Measurements from ENCODE around the gene ACER3. TPM values are rescaled to one million over a fixed set of nuclear protein-coding genes. Genes with fewer than 3 reads are reported as not detected.

Gene ACER3
- total RNA-seq, 1 experiment from 2014 or later = 13.9 TPM

GRCh38 chr11:76830639-76831327 lies 29.9 kb upstream of the ACER3 start:
- Histone ChIP-seq H3K36me3 (no peaks in the 10 kb centered on the region), H3K27me3 (replicated peaks) (no peaks in the 10 kb centered on the region), H3K4me3 (no peak overlapping the region), H3K27ac (no peak overlapping the region), H3K4me1 (replicated peaks) (no peaks in the 10 kb centered on the region), H3K9me3 (replicated peaks) (no peaks in the 10 kb centered on the region)
- DNase-seq (ENCODE audit: low read depth in 1 of 2, low spot score in 2 of 2) = no peak

- Histone ChIP-seq H3K36me3 (no peaks in the 10 kb centered on the region), H3K27me3 (replicated peaks) (no peaks in the 10 kb centered on the region), H3K4me1 (replicated peaks) (no peaks in the 10 kb centered on the region), H3K4me3 (no peak overlapping the region), H3K27ac (no peak overlapping the region), H3K9me3 (replicated peaks) (no peaks in the 10 kb centered on the region)
- no peak for DNase-seq (ENCODE audit: low read depth in 1 of 2, low spot score in 2 of 2)
Measured at GRCh38 chr11:76831686-76832310, 28.9 kb upstream of the ACER3 start.

- DNase-seq (ENCODE audit: low read depth in 1 of 2, low spot score in 2 of 2) = no peak
- H3K4me1 ChIP-seq (replicated peaks) = no peaks in the 10 kb centered on the region
Measured at GRCh38 chr11:76832361-76832760, 28.4 kb upstream of the ACER3 start.

GRCh38 chr11:76834151-76834550 lies 26.6 kb upstream of the ACER3 start:
- no peaks in the 10 kb centered on the region for H3K4me1 ChIP-seq (replicated peaks)
- H3K27me3 ChIP-seq (replicated peaks) = no peaks in the 10 kb centered on the region
- H3K36me3 ChIP-seq = no peaks in the 10 kb centered on the region
- H3K4me3 ChIP-seq = no peak overlapping the region
- no peak for DNase-seq (ENCODE audit: low read depth in 1 of 2, low spot score in 2 of 2)
- no peaks in the 10 kb centered on the region for H3K9me3 ChIP-seq (replicated peaks)
- no peak overlapping the region for H3K27ac ChIP-seq

More at GRCh38 chr11:76832361-76832760, 28.4 kb upstream of the ACER3 start:
- H3K9me3 ChIP-seq (replicated peaks) = no peaks in the 10 kb centered on the region
- H3K4me3 ChIP-seq = no peak overlapping the region
- no peaks in the 10 kb centered on the region for H3K27me3 ChIP-seq (replicated peaks)
- H3K36me3 ChIP-seq = no peaks in the 10 kb centered on the region
- no peak overlapping the region for H3K27ac ChIP-seq

GRCh38 chr11:76835036-76835435 lies 25.7 kb upstream of the ACER3 start:
- H3K4me3 ChIP-seq = no peak overlapping the region
- no peak overlapping the region for H3K27ac ChIP-seq
- no peaks in the 10 kb centered on the region for H3K27me3 ChIP-seq (replicated peaks)
- no peaks in the 10 kb centered on the region for H3K36me3 ChIP-seq
- no peaks in the 10 kb centered on the region for H3K4me1 ChIP-seq (replicated peaks)
- no peak for DNase-seq (ENCODE audit: low read depth in 1 of 2, low spot score in 2 of 2)
- H3K9me3 ChIP-seq (replicated peaks) = no peaks in the 10 kb centered on the region

- DNase-seq (ENCODE audit: low read depth in 1 of 2, low spot score in 2 of 2) = peak in 1 of 2 experiments; percentile 4
- no peak overlapping the region for H3K4me3 ChIP-seq
- H3K36me3 ChIP-seq = no peaks in the 10 kb centered on the region
- no peaks in the 10 kb centered on the region for H3K27me3 ChIP-seq (replicated peaks)
- no peak overlapping the region for H3K27ac ChIP-seq
- no peaks in the 10 kb centered on the region for H3K4me1 ChIP-seq (replicated peaks)
- H3K9me3 ChIP-seq (replicated peaks) = no peaks in the 10 kb centered on the region
Measured at GRCh38 chr11:76835928-76836612, 24.6 kb upstream of the ACER3 start.

GRCh38 chr11:76836613-76837291 lies 24.0 kb upstream of the ACER3 start:
- no peaks in the 10 kb centered on the region for H3K9me3 ChIP-seq (replicated peaks)
- H3K27ac ChIP-seq = no peak overlapping the region
- DNase-seq (ENCODE audit: low read depth in 1 of 2, low spot score in 2 of 2) = no peak
- no peaks in the 10 kb centered on the region for H3K4me1 ChIP-seq (replicated peaks)
- H3K36me3 ChIP-seq = no peaks in the 10 kb centered on the region
- H3K4me3 ChIP-seq = no peak overlapping the region
- no peaks in the 10 kb centered on the region for H3K27me3 ChIP-seq (replicated peaks)

GRCh38 chr11:76837696-76838677 lies 22.7 kb upstream of the ACER3 start:
- no peak for DNase-seq (ENCODE audit: low read depth in 1 of 2, low spot score in 2 of 2)
- Histone ChIP-seq H3K27ac (no peak overlapping the region), H3K4me3 (no peak overlapping the region)

GRCh38 chr11:76838678-76839068 lies 22.0 kb upstream of the ACER3 start:
- H3K4me1 ChIP-seq (replicated peaks) = no peaks in the 10 kb centered on the region
- H3K4me3 ChIP-seq = no peak overlapping the region
- H3K36me3 ChIP-seq = no peaks in the 10 kb centered on the region
- H3K27me3 ChIP-seq (replicated peaks) = no peaks in the 10 kb centered on the region
- no peak overlapping the region for H3K27ac ChIP-seq
- H3K9me3 ChIP-seq (replicated peaks) = no peaks in the 10 kb centered on the region
- DNase-seq (ENCODE audit: low read depth in 1 of 2, low spot score in 2 of 2) = no peak

More at GRCh38 chr11:76837696-76838677, 22.7 kb upstream of the ACER3 start:
- H3K27me3 ChIP-seq (replicated peaks) = no peaks in the 10 kb centered on the region
- no peaks in the 10 kb centered on the region for H3K36me3 ChIP-seq
- no peaks in the 10 kb centered on the region for H3K9me3 ChIP-seq (replicated peaks)
- H3K4me1 ChIP-seq (replicated peaks) = no peaks in the 10 kb centered on the region

GRCh38 chr11:76839311-76839710 lies 21.4 kb upstream of the ACER3 start:
- Histone ChIP-seq H3K36me3 (no peaks in the 10 kb centered on the region), H3K27ac (no peak overlapping the region), H3K27me3 (replicated peaks) (no peaks in the 10 kb centered on the region), H3K4me3 (no peak overlapping the region), H3K9me3 (replicated peaks) (no peaks in the 10 kb centered on the region), H3K4me1 (replicated peaks) (no peaks in the 10 kb centered on the region)
- DNase-seq (ENCODE audit: low read depth in 1 of 2, low spot score in 2 of 2) = no peak

GRCh38 chr11:76841923-76842452 lies 18.7 kb upstream of the ACER3 start:
- H3K9me3 ChIP-seq (replicated peaks) = no peaks in the 10 kb centered on the region
- no peaks in the 10 kb centered on the region for H3K4me1 ChIP-seq (replicated peaks)
- DNase-seq (ENCODE audit: low read depth in 1 of 2, low spot score in 2 of 2) = no peak
- H3K4me3 ChIP-seq = no peak overlapping the region
- no peaks in the 10 kb centered on the region for H3K27me3 ChIP-seq (replicated peaks)
- no peak overlapping the region for H3K27ac ChIP-seq
- no peaks in the 10 kb centered on the region for H3K36me3 ChIP-seq

GRCh38 chr11:76843907-76844306 lies 16.8 kb upstream of the ACER3 start:
- no peaks in the 10 kb centered on the region for H3K4me1 ChIP-seq (replicated peaks)
- no peaks in the 10 kb centered on the region for H3K36me3 ChIP-seq
- no peak for DNase-seq (ENCODE audit: low read depth in 1 of 2, low spot score in 2 of 2)
- no peak overlapping the region for H3K4me3 ChIP-seq
- H3K27ac ChIP-seq = no peak overlapping the region
- H3K9me3 ChIP-seq (replicated peaks) = no peaks in the 10 kb centered on the region
- no peaks in the 10 kb centered on the region for H3K27me3 ChIP-seq (replicated peaks)

GRCh38 chr11:76844511-76844910 lies 16.2 kb upstream of the ACER3 start:
- Histone ChIP-seq H3K27me3 (replicated peaks) (no peaks in the 10 kb centered on the region), H3K36me3 (no peaks in the 10 kb centered on the region), H3K9me3 (replicated peaks) (no peaks in the 10 kb centered on the region), H3K4me3 (no peak overlapping the region), H3K4me1 (replicated peaks) (no peaks in the 10 kb centered on the region), H3K27ac (no peak overlapping the region)
- DNase-seq (ENCODE audit: low read depth in 1 of 2, low spot score in 2 of 2) = no peak

Data from SJSA1 (cell line).